ENCODE measurements around the gene ITPRIP.

GRCh38 chr10:104329735-104330134 lies 8.5 kb downstream of the ITPRIP start:
- TF ChIP-seq CTCF (IDR thresholded peaks at IDR 0.05) (no peak), POLR2AphosphoS5 (IDR thresholded peaks at IDR 0.05) (no peak), POLR2A (IDR thresholded peaks at IDR 0.05) (no peak)

Measured in gastroesophageal sphincter (tissue), 3 donors.